GM10847 (cell line): ENCODE measurements around the gene FAM32A.

Experiments
- POLR2A ChIP-seq: IDR thresholded peaks from 2 replicates; pipeline ENCODE4 v1.6.1; 2011; ENCODE audit not compliant: insufficient read length; ENCODE audit errors: extremely low read depth

The FAM32A gene

GRCh38 chr19:16234552-16235445 lies 49.6 kb downstream of the FAM32A start:
- no peak for TF ChIP-seq POLR2A

GRCh38 chr19:16235811-16236652 lies 50.8 kb downstream of the FAM32A start:
- no peak for TF ChIP-seq POLR2A
